ENCODE data around the gene WSCD2.

Gene WSCD2

DNA sequence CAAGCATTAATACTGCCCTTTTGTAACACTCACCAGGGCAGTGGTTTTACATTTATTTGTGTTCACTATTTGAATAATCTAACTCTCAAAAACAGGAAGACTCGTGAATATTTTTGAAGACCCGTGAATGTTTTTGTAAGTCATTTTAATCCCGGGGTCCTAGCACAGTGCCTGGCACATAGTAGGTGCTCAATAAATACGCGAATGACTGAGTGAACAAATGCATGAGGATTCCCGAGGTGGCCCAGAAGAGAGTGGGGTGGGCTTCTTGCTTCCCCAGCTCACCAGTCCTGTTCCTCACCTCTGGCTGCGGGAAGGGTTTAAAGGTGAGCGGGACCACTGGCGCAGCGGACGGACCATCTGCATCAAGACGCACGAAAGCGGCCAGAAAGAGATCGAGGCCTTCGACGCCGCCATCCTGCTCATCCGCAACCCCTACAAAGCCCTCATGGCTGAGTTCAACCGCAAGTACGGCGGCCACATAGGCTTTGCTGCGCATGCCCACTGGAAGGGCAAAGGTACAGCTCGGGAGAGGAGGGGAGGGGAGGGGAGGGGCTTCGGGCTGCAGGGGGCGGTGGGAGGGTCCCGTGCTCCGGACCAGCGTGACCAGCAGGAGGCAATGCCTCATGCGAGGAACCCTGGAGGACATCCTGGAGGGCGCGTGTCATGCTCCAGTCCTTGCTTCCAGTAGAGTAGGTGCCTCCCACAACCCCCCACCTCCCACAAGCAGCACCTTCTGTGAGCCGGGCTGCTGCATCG, 111.1 kb downstream of the WSCD2 start:
- Histone ChIP-seq H2AFZ (ENCODE audit: low read depth, low read length) (no peak overlapping the region), H3K4me3 (ENCODE audit: low read depth in 1 of 2, low read length in 2 of 2) (no peak overlapping the region), H3K9me3 (ENCODE audit: insufficient read depth, low read length, severe bottlenecking) (no peaks in the 10 kb centered on the region), H3K79me2 (ENCODE audit: insufficient read depth, low read length) (no peaks in the 10 kb centered on the region), H3K36me3 (ENCODE audit: insufficient read depth, low read length) (no peaks in the 10 kb centered on the region), H3K4me2 (ENCODE audit: insufficient read depth, low read length) (no peak overlapping the region), H3K4me1 (ENCODE audit: insufficient read depth, low read length) (no peaks in the 10 kb centered on the region), H3K27ac (ENCODE audit: low read length) (no peak overlapping the region), H3K27me3 (ENCODE audit: insufficient read depth, low read length, poor library complexity) (peaks cover 4% of the 10 kb centered on the region), H4K20me1 (ENCODE audit: insufficient read depth, low read length) (no peaks in the 10 kb centered on the region), H3K9ac (ENCODE audit: low read depth, low read length) (no peak overlapping the region)
- no peak for TF ChIP-seq CTCF (IDR thresholded peaks at IDR 0.05; ENCODE audit: borderline replicate concordance, extremely low read depth, low read length, poor library complexity, severe bottlenecking)
- TF ChIP-seq EZH2 (IDR thresholded peaks at IDR 0.05; ENCODE audit: borderline replicate concordance, low read depth, low read length, severe bottlenecking), result no peak
- DNase-seq (no peak), ATAC-seq (ENCODE audit: insufficient read depth, low read depth) (no peak)

- H4K20me1 ChIP-seq (ENCODE audit: insufficient read depth, low read length), result no peaks in the 10 kb centered on the region
- H3K36me3 ChIP-seq (ENCODE audit: insufficient read depth, low read length), result no peaks in the 10 kb centered on the region
- H3K9me3 ChIP-seq (ENCODE audit: insufficient read depth, low read length, severe bottlenecking), result no peaks in the 10 kb centered on the region
- no peaks in the 10 kb centered on the region for H3K79me2 ChIP-seq (ENCODE audit: insufficient read depth, low read length)
- TF ChIP-seq EZH2 (IDR thresholded peaks at IDR 0.05; ENCODE audit: borderline replicate concordance, low read depth, low read length, severe bottlenecking), result no peak
- H3K4me1 ChIP-seq (ENCODE audit: insufficient read depth, low read length), result no peaks in the 10 kb centered on the region
- no peak overlapping the region for H3K4me3 ChIP-seq (ENCODE audit: low read depth in 1 of 2, low read length in 2 of 2)
- H3K27ac ChIP-seq (ENCODE audit: low read length), result no peak overlapping the region
- no peak overlapping the region for H2AFZ ChIP-seq (ENCODE audit: low read depth, low read length)
- H3K4me2 ChIP-seq (ENCODE audit: insufficient read depth, low read length), result no peak overlapping the region
- H3K9ac ChIP-seq (ENCODE audit: low read depth, low read length), result no peak overlapping the region
- ATAC-seq (ENCODE audit: insufficient read depth, low read depth), result no peak
- DNase-seq, result no peak
- peaks cover 4% of the 10 kb centered on the region for H3K27me3 ChIP-seq (ENCODE audit: insufficient read depth, low read length, poor library complexity)
Observed at GRCh38 chr12:108240928-108241327, 111.8 kb downstream of the WSCD2 start.

- DNase-seq, result no peak
- no peaks in the 10 kb centered on the region for H3K4me1 ChIP-seq (ENCODE audit: insufficient read depth, low read length)
- H4K20me1 ChIP-seq (ENCODE audit: insufficient read depth, low read length), result no peaks in the 10 kb centered on the region
- no peak overlapping the region for H3K4me2 ChIP-seq (ENCODE audit: insufficient read depth, low read length)
- no peak overlapping the region for H2AFZ ChIP-seq (ENCODE audit: low read depth, low read length)
- no peaks in the 10 kb centered on the region for H3K79me2 ChIP-seq (ENCODE audit: insufficient read depth, low read length)
- H3K4me3 ChIP-seq (ENCODE audit: low read depth in 1 of 2, low read length in 2 of 2), result no peak overlapping the region
- H3K9ac ChIP-seq (ENCODE audit: low read depth, low read length), result no peak overlapping the region
- H3K27ac ChIP-seq (ENCODE audit: low read length), result no peak overlapping the region
- peaks cover 8% of the 10 kb centered on the region for H3K27me3 ChIP-seq (ENCODE audit: insufficient read depth, low read length, poor library complexity)
- H3K9me3 ChIP-seq (ENCODE audit: insufficient read depth, low read length, severe bottlenecking), result no peaks in the 10 kb centered on the region
- no peaks in the 10 kb centered on the region for H3K36me3 ChIP-seq (ENCODE audit: insufficient read depth, low read length)
- no peak for ATAC-seq (ENCODE audit: insufficient read depth, low read depth)
- TF ChIP-seq CTCF (IDR thresholded peaks at IDR 0.05; ENCODE audit: borderline replicate concordance, extremely low read depth, low read length, poor library complexity, severe bottlenecking) (no peak), EZH2 (IDR thresholded peaks at IDR 0.05; ENCODE audit: borderline replicate concordance, low read depth, low read length, severe bottlenecking) (no peak)
Observed at GRCh38 chr12:108241986-108242703, 113.1 kb downstream of the WSCD2 start.

DNA sequence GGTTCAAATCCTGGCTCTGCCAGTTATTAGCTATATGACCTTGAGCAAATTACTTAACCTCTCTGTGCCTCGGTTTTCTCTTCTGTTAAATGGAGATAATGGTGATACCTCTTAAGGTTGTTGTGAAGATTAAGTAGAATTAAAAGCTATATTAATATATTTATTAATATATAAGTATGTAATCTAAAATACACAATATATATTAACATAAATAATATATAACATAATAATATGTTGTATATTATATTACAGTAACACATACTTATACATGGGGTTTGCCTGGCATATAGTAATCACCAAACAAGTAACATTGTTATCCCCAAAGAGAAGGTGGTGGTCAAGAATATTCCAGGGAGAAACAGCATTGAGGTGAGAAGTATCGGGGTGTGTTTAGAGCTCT, 118.0 kb downstream of the WSCD2 start:
- no peak overlapping the region for H3K27ac ChIP-seq (ENCODE audit: low read length)
- H4K20me1 ChIP-seq (ENCODE audit: insufficient read depth, low read length), result no peaks in the 10 kb centered on the region
- H3K27me3 ChIP-seq (ENCODE audit: insufficient read depth, low read length, poor library complexity), result peaks cover 13% of the 10 kb centered on the region
- no peak overlapping the region for H3K4me3 ChIP-seq (ENCODE audit: low read depth in 1 of 2, low read length in 2 of 2)
- no peak overlapping the region for H3K4me2 ChIP-seq (ENCODE audit: insufficient read depth, low read length)
- ATAC-seq (ENCODE audit: insufficient read depth, low read depth), result no peak
- no peak for DNase-seq
- no peak overlapping the region for H3K9ac ChIP-seq (ENCODE audit: low read depth, low read length)
- TF ChIP-seq EZH2 (IDR thresholded peaks at IDR 0.05; ENCODE audit: borderline replicate concordance, low read depth, low read length, severe bottlenecking) (no peak), CTCF (IDR thresholded peaks at IDR 0.05; ENCODE audit: borderline replicate concordance, extremely low read depth, low read length, poor library complexity, severe bottlenecking) (no peak)
- no peaks in the 10 kb centered on the region for H3K4me1 ChIP-seq (ENCODE audit: insufficient read depth, low read length)
- H3K9me3 ChIP-seq (ENCODE audit: insufficient read depth, low read length, severe bottlenecking), result no peaks in the 10 kb centered on the region
- no peaks in the 10 kb centered on the region for H3K79me2 ChIP-seq (ENCODE audit: insufficient read depth, low read length)
- H3K36me3 ChIP-seq (ENCODE audit: insufficient read depth, low read length), result no peaks in the 10 kb centered on the region
- no peak overlapping the region for H2AFZ ChIP-seq (ENCODE audit: low read depth, low read length)
